Measurements from ENCODE around the gene CYP3A4. TPM values are rescaled to one million over a fixed set of nuclear protein-coding genes. Genes with fewer than 3 reads are reported as not detected.
"Not testable (repeated sequence)": the region's sequence is repeated elsewhere in the genome, so short reads cannot be mapped to it uniquely, and the experiment has no call there.

Gene CYP3A4
- not detected in 2 replicates for total RNA-seq (2014; rRNA removed; shearing (Covaris generic))
- polyA plus RNA-seq (2015; cell fraction: cytosol; rRNA removed), result not detected in 2 replicates
- not detected in 2 replicates for polyA plus RNA-seq (2015; cell fraction: nucleus; rRNA removed)

DNA sequence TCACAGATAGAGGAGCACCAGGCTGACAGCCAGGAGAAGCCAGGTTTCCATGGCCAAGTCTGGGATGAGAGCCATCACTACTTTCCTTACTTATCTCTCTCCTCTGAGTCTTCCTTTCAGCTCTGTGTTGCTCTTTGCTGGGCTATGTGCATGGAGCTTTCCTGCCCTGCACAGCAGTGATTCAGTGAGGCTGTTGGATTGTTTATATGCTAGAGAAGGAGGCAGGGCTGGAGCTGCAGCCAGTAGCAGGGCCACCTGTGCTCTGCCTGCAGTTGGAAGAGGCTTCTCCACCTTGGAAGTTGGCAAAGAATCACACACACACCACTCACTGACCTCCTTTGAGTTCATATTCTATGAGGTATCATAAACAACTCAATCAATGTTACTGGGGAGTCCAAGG, at the start of gene CYP3A4:
Gene CYP3A4, minus strand, starts transcription at position 178 of the 400 bp plus-strand sequence. Its CDS starts 103 bp downstream, at position 75.
- no peak for DNase-seq (ENCODE audit: low read depth, low spot score)
- in situ Hi-C loops (cut with HindIII; ENCODE audit: low pct_unique_long_range_greater_than_20kb, low sequenced_read_pairs), result no loop called here

DNA sequence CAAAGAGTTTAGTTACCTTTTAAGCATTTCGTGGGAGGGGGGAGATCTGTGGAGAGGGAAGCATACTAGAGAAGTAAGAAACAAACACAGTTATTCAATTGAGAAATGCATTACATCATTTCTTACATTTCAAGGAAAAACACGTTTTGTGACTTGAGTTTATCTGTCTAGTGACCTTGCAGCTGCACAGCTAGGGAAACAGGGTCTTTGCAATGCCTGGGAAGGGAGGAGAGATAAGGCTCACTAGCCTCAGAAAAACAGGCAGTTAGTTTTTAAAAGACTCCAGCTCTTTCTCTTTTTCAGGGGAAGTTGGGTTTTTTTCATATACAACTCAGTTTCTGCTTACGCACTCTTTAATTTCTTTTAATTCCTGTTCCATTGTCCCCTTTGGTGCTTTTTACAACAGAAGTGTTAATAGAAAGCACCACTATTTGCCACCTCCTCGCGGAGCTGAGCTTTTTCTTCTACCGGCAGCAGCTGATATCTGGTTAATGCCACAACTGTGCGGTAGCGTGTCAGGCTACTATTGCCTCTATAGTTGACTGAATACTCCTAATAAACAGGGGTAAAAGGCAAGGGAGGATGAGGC, 49.4 kb upstream of the CYP3A4 start:
- in situ Hi-C loops (cut with HindIII; ENCODE audit: low pct_unique_long_range_greater_than_20kb, low sequenced_read_pairs), result no loop called here
- DNase-seq (ENCODE audit: low read depth, low spot score), result no peak

DNA sequence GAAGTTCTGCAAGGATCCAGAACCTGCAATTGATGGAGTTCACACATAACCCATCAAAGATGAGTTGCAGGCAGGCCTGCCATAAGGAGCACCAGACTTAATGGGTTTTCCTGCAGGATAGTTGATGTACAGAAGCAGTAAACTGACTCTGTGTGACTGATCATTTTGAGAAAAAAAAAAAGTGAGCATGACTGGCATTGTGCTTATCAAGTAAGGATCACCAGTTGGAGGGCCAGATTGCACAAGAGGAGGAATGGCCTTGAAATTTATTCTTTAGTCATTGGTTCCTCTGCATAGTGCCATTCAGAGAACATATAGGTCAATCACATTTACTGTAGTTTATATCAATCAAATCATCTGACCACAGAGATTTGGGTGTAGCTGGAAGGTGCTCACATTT, 47.6 kb upstream of the CYP3A4 start:
- in situ Hi-C loops (cut with HindIII; ENCODE audit: low pct_unique_long_range_greater_than_20kb, low sequenced_read_pairs), result no loop called here
- no peak for DNase-seq (ENCODE audit: low read depth, low spot score)

DNA sequence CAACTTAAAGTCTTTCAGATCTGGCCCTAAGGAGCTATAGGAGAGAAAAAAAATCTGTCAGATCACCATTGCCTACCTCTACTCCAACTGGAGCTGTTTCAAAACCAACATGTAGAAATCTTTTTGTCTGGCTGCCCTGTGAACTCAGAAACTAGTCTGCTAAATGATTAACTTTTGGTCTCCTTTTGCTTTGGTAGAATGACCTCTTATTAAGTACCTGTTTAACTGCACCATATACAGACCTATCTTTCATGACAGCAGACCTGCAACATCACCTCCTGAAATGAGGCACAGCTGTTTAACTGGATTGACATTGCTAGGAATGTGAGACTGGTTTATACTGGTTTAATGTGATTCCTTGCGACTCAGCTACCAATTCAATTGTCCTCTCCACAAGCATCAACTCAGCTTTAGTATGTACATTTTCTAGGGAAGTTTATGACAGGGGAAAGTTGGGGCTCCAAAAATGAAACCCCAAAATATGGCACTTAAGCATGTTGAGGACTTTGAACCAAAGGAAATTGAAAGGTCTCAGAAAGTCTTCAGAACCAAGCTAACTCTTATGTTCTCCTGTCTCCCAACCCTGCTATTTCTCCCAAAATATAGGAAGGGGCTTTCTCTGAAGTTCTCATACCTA, 45.7 kb upstream of the CYP3A4 start:
- DNase-seq (ENCODE audit: low read depth, low spot score), result no peak
- in situ Hi-C loops (cut with HindIII; ENCODE audit: low pct_unique_long_range_greater_than_20kb, low sequenced_read_pairs), result no loop called here

DNA sequence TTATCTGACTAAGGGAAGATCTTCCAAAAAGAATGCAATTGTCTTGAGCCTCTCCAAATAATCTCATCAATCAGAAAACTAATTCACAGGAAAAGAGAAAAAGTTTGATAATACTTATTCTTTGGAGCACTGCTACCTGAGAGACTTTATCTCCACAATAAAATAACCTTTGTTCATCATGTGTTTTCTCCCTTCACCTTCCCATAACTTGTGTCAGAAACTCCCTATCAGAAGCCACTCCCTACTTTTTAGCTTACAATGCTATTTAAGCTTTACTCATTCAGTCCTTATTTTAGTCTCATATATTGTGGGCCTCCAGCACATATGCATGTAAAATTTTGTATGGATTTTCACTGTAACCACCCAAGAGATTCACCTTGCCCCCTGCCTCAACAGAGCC, 44.8 kb upstream of the CYP3A4 start:
- in situ Hi-C loops (cut with HindIII; ENCODE audit: low pct_unique_long_range_greater_than_20kb, low sequenced_read_pairs), result no loop called here
- no peak for DNase-seq (ENCODE audit: low read depth, low spot score)

DNA sequence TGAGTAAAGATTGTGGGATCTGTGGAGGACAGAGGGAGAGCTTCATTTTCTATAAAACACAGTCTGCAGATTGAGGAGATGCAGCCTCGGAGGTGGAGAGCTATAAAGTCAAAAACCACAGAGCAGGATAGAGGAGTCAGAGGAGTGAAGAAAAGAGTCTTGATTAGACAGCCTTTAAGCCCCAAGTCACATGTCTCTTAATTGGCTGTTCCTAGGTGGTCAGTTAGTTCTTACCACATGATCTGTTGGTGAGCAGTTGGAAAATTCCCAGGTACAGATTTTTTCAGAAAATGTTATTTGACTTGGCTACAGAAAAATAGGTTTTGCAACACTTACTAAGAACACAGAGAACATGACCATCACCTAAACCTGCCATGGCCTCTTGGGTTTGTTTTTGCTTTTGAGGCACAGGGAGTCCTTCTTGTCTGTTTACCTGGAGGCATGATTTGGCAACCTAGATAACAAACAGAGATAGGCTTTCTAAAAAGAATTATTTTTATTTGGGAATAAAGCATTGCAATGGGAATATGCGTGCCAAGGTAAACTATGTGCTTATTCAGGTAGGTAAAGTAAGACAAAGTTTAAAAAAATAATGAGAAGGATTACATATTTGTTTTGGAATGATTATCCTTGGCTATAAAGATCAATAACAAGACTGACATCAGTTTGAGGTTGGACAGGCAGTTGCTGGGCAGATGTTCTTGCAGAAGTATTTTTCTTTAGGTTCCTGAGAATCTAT, 43.2 kb upstream of the CYP3A4 start:
- in situ Hi-C loops (cut with HindIII; ENCODE audit: low pct_unique_long_range_greater_than_20kb, low sequenced_read_pairs), result no loop called here

DNA sequence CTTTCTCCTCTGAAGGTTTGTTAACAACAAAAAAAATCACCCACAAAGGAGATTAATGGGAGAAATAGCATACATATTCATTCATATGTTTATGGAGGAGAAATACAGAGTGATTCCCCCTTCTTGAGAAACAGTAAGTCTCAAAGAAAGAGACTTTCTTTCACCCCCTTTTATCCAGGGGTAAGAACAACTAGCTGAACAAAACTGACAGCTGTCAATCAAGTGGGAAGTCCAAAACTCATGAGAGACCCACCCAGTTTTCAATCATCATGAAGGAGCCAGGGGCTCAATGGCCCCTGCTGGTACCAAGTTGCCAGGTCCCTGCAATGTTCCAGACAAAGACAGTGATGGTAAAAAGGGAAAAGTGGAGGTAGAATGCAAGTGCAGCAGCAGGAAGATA, 41.9 kb upstream of the CYP3A4 start:
- in situ Hi-C loops (cut with HindIII; ENCODE audit: low pct_unique_long_range_greater_than_20kb, low sequenced_read_pairs), result no loop called here

More for the DNA sequence above, 43.2 kb upstream of the CYP3A4 start:
- DNase-seq (ENCODE audit: low read depth, low spot score), result no peak

DNA sequence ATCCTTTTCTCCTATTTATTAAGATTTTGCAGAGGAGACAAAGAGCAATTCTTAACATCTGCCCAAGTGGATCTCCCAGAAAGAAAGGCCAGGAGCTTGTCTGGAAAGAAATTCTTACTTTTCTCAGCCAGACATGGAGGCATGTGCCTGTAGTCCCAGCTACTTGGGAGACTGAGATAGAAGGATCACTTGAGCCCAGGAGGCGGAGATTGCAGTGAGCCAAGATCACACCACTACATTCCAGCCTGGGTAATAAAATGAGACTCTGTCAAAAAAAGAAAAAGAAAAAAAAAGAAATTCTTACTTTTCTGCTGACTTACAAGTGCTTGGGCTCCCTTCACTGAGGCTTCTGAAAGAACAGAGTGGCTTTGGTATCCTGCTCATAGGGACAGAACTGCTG, 41.5 kb upstream of the CYP3A4 start:
- in situ Hi-C loops (cut with HindIII; ENCODE audit: low pct_unique_long_range_greater_than_20kb, low sequenced_read_pairs), result no loop called here
- no peak for DNase-seq (ENCODE audit: low read depth, low spot score)

More for the DNA sequence above, 41.9 kb upstream of the CYP3A4 start:
- DNase-seq (ENCODE audit: low read depth, low spot score), result no peak

DNA sequence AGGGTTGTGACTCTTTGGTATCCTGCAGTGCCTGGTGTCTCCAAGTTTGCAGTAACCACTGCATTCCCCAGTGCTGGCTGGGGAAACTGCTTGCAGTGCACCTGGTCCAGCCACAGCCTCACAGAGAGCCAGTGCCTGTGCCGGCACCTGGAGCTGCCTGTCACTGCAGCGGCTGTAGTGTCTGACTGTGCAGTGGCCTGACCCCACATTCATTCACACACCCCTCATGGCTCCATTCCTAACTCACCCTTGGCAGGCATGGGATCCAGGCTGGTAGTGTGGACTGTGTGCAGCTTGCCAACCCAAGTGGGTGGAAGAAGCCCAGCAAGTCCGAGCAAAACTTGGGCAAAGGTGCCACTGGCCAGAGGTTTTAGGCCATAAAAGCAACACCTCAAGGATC, 40.1 kb upstream of the CYP3A4 start:
- in situ Hi-C loops (cut with HindIII; ENCODE audit: low pct_unique_long_range_greater_than_20kb, low sequenced_read_pairs), result no loop called here
- no peak for DNase-seq (ENCODE audit: low read depth, low spot score)

DNA sequence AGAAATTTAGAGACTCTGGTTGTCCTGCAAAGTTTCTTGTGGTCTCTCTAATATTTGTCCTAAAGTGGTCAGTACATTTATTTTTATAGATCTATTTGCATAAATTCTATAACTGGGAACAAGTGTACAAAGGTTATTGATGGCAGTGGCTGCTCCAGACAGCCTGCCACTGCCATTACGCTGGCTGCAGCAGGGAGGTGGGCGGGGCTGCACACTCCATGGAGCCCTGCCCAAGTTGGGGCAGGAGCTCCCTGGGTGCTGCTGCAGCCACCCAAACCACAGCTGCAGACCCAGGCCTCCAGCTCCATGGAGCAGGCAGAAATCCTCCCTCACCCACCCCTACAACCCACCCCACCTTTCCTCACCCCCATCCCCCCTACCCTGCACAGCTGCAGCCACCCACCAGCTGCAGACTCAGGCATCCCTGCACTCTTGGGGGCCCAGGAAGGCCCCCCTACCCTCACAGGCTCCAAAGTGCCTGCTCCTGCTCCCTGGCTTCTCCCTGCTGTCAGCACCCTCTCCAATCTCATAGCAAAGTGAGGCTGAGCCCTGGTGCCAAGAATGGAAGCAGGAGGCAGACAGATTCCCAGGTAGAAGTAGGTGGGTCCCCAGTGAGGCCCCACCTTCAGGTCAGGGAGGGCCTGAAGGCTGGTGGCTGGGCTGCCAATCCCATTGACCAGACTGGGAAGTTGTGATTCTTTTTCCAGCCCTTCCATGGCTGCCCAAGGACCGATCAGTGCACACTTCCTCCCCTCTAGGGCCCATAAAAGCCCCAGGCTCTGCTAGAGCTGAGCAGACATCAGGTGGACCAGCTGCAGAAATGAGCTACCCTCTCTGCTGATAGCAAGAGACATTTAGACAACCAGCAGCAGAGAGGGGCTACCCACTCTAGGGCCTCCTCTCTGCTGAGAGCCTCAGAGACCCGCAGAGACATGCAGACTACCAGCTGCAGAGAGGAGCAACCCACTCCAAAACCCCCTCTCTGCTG, 39.0 kb upstream of the CYP3A4 start:
- DNase-seq (ENCODE audit: low read depth, low spot score), result no peak
- in situ Hi-C loops (cut with HindIII; ENCODE audit: low pct_unique_long_range_greater_than_20kb, low sequenced_read_pairs), result no loop called here

DNA sequence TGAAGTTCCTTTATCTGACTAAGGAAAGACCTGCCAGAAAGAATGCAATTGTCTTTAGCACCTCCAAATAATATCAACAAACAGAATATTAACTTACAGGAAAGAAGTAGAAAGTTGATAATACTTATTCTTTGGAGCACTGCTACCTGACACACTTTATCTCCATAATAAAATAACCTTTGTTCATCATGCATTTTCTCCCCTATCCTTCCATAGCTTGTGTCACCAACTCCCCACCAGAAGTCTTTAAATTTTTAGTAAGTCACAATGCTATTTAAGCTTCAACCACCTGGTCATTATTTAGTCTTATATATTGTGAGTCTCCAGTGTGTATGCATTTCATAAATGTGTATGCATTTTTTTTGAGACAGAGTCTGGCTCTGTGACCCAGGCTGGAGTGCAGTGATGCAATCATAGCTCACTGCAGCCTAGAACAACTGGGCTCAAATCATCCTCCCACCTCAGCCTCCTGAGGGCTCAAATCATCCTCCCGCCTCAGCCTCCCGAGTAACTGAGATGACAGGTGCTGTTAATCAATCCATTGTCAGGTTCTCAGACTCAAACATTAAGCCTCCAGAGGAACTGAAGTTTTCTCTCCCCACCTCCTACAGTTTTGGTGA, 36.5 kb upstream of the CYP3A4 start:
- in situ Hi-C loops (cut with HindIII; ENCODE audit: low pct_unique_long_range_greater_than_20kb, low sequenced_read_pairs), result no loop called here
- no peak for DNase-seq (ENCODE audit: low read depth, low spot score)

DNA sequence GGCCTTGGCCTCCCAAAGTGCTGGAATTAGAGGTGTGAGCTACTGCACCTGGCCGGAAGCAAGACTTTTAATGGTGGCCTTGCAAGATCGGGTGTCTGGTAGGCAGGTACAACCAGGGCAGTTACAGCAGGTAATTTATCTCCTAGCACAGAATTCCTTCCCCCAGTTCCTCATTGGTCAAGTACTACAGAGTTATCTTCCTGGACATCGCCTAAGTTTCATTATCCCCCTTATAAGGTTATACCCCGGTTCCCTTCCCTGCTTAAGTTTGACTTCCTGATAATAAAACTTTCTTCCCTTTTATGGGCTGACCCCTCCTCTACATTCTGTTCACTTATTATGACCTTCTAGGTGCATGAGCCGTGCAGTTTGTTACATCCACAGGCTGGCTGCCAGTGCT, 24.8 kb upstream of the CYP3A4 start:
- in situ Hi-C loops (cut with HindIII; ENCODE audit: low pct_unique_long_range_greater_than_20kb, low sequenced_read_pairs), result no loop called here

DNA sequence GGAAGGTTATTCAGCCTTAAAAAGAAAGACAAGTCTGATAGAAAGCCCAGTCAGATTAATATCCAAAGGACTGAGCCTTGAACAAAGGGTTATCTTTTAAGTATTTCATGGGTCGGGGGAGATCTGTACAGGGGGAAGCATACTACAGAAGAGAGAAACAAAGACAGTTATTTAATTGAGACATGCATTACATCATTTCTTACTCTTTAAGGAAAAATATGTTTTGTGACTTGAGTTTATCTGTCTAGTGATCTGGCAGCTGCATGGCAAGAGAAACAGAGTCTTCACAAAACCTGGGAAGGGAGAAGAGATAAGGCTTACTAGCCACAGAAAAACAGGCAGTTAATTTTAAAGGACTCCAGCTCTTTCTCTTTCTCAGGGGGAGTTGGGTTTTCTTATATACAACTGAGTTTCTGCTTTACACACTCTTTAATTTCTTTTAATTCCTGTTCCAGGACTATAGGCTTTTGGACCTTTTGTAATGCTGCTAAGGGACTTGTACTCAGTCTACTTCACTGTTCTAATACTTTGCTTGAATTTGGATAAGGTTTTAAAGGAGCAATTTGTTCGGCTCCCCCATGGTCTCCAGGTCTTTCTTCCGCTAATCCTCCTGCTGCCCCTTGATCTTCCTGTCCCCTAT, 23.0 kb upstream of the CYP3A4 start:
- no peak for DNase-seq (ENCODE audit: low read depth, low spot score)
- in situ Hi-C loops (cut with HindIII; ENCODE audit: low pct_unique_long_range_greater_than_20kb, low sequenced_read_pairs), result no loop called here

More for the DNA sequence above, 24.8 kb upstream of the CYP3A4 start:
- DNase-seq (ENCODE audit: low read depth, low spot score), result no peak

DNA sequence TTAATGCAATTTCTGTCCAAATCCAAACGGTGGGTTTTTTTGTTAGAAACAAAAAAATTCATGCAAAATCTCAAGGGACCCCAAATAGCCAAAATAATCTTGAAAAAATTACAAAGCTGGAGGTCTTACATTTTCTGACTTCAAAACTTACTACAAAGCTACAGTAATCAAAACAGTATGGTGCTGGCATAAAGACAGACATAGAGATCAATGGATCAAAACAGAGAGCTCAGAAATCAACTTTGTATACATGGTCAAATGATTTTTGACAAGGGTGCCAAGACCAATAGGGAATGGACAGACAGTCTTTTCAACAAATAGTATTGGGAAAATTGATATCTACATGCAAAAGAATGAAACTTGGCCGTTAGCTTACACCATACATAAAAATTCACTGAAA, 21.7 kb upstream of the CYP3A4 start:
- DNase-seq (ENCODE audit: low read depth, low spot score), result no peak
- in situ Hi-C loops (cut with HindIII; ENCODE audit: low pct_unique_long_range_greater_than_20kb, low sequenced_read_pairs), result no loop called here

DNA sequence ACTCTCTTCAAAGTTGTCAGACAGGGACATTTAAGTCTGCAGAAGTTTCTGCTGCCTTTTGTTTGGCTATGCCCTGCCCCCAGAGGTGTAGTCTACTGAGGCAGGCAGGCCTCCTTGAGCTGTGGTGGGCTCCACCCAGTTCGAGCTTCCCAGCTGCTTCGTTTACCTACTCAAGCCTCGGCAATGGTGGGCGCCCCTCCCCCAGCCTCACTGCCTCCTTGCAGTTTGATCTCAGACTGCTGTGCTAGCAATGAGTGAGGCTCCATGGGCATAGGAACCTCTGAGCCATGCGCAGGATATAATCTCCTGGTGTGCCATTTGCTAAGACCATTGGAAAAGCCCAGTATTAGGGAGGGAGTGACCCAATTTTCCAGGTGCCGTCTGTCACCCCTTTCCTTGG, 19.1 kb upstream of the CYP3A4 start:
- in situ Hi-C loops (cut with HindIII; ENCODE audit: low pct_unique_long_range_greater_than_20kb, low sequenced_read_pairs); DNase-seq (ENCODE audit: low read depth, low spot score): not testable (repeated sequence)

DNA sequence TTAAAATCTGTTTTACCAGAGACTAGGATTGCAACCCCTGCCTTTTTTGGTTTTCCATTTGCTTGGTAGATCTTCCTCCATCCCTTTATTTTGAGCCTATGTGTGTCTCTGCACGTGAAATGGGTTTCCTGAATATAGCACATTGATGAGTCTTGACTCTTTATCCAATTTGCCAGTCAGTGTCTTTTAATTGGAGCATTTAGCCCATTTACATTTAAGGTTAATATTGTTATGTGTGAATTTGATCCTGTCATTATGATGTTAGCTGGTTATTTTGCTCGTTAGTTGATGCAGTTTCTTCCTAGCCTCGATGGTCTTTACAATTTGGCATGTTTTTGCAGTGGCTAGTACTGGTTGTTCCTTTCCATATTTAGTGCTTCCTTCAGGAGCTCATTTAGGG, 17.4 kb upstream of the CYP3A4 start:
- in situ Hi-C loops (cut with HindIII; ENCODE audit: low pct_unique_long_range_greater_than_20kb, low sequenced_read_pairs); DNase-seq (ENCODE audit: low read depth, low spot score): not testable (repeated sequence)

DNA sequence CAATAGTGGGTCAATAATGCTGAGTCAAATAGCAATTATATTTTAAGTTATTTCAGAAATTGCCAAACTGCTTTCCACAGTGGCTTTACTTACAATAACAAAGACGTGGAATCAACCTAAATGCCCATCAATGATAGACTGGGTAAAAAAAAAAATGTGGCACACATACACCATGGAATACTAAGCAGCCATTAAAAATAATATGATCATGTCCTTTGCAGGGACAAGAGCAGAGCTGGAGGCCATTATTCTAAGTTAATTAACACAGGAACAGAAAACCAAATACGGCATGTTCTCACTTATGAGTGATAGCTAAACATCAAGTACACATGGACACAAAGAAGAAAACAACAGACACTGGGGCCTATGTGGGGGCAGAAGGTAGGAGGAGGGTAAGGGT, 15.0 kb upstream of the CYP3A4 start:
- DNase-seq (ENCODE audit: low read depth, low spot score), result no peak
- in situ Hi-C loops (cut with HindIII; ENCODE audit: low pct_unique_long_range_greater_than_20kb, low sequenced_read_pairs), result no loop called here

All from SK-MEL-5 (cell line).